GM10248 (cell line): ENCODE results near the gene RPL9.

Experiments
- CTCF ChIA-PET: fragments of 300-600 bp; sonication (Branson Sonifier 250); formaldehyde crosslinking; extraction: SDS; loops from one replicate; lab custom pipeline; 2021; ENCODE audit warnings: antibody characterized with exemption; lab: Yijun Ruan, JAX
- POLR2A ChIA-PET: fragments of 350-650 bp; sonication (Branson Sonifier 250); formaldehyde crosslinking; extraction: SDS; loops from one replicate; lab custom pipeline; 2020; ENCODE audit warnings: antibody characterized with exemption; lab: Yijun Ruan, JAX
- DNase-seq: peaks from one replicate; pipeline ENCODE4 v3.0.0; 2012; ENCODE audit errors: extremely low spot score
- TF ChIP-seq, protein P1 (sequence below): IDR thresholded peaks from 2 replicates; pipeline ENCODE4 v1.5.1; 2012; ENCODE audit warnings: mild to moderate bottlenecking, low read depth; ENCODE audit errors: extremely low read depth, missing control alignments, control extremely low read depth

RPL9 gene

DNA sequence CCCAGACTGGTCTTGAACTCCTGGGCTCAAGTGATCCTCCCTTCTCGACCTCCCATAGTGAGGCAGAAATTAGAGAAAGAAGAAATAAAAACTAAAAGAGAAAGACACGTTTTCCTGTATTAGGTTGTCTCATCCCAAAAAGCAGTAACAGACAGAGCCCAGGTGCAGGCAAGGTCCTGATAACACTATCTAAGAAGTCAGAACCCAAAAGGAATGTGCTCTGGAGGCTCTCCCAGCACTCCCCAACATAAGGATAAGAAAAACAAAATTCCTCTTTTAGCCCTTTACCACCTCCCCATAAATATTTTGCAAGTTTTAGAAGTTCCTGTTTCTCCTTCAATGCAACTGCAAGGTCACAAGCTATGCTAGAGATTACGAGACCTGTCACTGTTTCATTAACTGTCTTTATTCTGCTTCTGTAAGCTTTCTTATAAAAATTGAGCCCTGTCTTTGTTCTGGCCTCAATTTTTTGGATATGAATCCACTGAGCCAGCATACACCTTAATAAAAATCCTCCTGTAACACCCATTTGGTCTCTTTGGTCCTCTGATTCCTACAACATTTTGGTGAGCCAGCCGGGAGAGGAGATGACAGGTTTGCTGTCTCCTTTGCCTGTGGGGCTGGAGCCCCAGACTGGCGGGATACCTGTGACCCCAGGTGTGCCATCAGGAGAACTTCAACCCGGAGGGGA, 26.0 kb upstream of the RPL9 start:
- ChIA-PET POLR2A (no interaction called here), CTCF (interaction anchor here (0.8 kb wide), 1 partner anchor 16 kb away, joined by 3 read pairs; no protein-coding TSS in a partner anchor)
- DNase-seq = no peak
- TF ChIP-seq, protein P1, sequence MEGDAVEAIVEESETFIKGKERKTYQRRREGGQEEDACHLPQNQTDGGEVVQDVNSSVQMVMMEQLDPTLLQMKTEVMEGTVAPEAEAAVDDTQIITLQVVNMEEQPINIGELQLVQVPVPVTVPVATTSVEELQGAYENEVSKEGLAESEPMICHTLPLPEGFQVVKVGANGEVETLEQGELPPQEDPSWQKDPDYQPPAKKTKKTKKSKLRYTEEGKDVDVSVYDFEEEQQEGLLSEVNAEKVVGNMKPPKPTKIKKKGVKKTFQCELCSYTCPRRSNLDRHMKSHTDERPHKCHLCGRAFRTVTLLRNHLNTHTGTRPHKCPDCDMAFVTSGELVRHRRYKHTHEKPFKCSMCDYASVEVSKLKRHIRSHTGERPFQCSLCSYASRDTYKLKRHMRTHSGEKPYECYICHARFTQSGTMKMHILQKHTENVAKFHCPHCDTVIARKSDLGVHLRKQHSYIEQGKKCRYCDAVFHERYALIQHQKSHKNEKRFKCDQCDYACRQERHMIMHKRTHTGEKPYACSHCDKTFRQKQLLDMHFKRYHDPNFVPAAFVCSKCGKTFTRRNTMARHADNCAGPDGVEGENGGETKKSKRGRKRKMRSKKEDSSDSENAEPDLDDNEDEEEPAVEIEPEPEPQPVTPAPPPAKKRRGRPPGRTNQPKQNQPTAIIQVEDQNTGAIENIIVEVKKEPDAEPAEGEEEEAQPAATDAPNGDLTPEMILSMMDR = no peak

DNA sequence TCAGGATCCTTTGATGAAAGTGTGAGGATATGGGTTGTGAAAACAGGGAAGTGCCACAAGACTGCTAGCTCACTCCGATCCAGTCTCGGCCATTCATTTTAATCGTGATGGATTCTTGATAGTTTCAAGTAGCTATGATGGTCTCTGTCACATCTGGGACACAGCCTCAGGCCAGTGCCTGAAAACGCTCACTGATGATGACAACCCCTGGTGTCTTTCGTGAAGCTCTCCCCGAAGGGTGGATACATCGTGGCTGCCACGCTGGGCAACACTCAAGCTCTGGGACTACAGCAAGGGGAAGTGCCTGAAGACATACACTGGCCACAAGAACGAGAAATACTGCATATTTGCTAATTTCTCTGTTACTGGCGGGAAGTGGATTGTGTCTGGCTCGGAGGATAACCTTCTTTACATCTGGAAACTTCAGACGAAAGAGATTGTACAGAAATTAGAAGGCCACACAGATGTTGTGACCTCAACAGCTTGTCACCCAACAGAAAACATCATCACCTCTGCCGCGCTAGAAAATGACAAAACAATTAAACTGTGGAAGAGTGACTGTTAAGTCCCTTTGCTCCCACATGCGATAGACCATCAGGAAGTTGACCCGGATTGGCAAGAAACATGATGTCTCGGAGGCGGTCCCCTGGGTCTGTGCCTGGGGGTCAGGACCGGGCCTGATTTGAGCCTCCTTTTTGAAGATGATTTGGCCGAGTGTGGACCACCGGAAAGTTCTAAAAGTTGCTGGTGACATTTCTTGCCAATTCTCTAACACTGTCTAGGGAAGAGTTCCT, 22.4 kb upstream of the RPL9 start:
- DNase-seq = no peak
- TF ChIP-seq, protein P1 = no peak
- ChIA-PET POLR2A (no interaction called here), CTCF (interaction anchor here (1.8 kb wide), 1 partner anchor 12 kb away, joined by 8 read pairs; no protein-coding TSS in a partner anchor)

DNA sequence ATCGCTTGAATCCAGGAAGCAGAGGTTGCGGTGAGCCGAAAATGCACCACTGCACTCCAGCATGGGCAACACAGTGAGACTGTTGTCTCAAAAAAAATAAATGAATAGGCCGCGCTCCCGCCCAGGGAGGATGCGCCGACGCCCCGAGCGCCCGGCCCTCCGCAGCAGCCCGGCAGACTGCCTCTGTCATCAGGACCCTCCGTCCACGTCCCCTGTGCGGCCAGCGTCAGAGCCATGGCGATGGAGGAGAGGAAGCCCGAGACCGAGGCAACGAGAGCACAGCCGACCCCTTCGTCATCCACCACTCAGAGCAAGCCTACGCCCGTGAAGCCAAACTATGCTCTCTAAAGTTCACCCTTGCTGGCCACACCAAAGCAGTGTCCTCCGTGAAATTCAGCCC, 21.5 kb upstream of the RPL9 start:
- TF ChIP-seq, protein P1 = no peak
- ChIA-PET CTCF (no interaction called here), POLR2A (no interaction called here)
- no peak for DNase-seq

DNA sequence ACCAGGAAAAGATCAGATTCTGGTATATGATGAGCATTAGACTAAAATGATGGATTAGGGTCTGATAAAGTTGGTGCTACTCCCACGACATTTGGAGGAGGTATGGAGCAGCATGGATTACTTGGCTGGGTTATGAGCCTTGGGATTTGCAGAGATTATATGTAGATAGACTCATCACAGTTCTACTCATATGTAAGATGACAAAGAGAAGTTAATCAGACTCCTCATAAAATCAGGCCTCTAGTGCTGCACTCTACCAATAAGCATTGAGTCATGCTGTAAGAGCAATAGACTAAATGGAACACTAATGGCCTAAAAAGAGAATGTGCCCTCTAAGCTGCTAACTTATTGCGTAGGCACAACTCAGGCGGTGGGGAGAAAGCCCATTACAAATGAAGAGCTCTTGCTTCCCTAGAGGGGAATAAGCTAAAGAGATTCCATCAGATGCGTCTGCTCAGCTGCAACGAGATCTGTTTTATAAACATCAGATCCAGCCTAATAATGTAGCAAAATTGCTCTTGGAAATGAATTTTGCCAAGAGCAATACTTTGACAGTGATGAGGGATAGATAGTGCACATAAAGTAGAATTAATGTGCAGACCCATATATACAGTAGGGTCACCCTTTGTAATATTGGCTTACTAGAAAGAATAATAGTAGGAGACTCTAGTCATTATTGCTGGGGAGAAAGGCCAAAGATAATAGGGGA, 17.6 kb upstream of the RPL9 start:
- DNase-seq = no peak
- POLR2A ChIA-PET = no interaction called here
- TF ChIP-seq, protein P1 = no peak
- CTCF ChIA-PET = interaction anchor here (1.0 kb wide), 1 partner anchor 10 kb away, joined by 4 read pairs; no protein-coding TSS in a partner anchor

DNA sequence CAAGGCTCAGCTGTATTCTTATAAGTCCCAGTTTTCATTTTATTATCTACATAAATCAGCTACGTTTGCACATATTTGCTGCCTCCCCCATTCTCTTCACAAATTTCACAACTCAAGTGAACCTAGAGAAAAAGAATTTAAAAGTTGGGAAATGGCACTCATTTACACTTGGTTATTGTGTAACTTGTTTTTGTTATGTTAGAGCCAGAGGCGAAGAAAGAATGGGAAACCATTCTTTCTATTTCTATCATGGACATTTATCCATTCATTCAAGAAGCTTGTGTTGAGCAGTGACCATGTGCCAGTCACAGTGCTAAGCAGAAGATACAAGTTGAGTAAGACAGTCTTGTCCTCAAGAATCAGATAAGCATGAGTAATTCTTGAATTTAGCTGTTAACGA, 13.7 kb upstream of the RPL9 start:
- no peak for DNase-seq
- TF ChIP-seq, protein P1 = no peak
- CTCF ChIA-PET = interaction anchor here (0.9 to 1.5 kb wide), 3 partner anchors 10 to 13 kb away, joined by 3 to 5 read pairs (median 3); no protein-coding TSS in a partner anchor
- POLR2A ChIA-PET = no interaction called here

DNA sequence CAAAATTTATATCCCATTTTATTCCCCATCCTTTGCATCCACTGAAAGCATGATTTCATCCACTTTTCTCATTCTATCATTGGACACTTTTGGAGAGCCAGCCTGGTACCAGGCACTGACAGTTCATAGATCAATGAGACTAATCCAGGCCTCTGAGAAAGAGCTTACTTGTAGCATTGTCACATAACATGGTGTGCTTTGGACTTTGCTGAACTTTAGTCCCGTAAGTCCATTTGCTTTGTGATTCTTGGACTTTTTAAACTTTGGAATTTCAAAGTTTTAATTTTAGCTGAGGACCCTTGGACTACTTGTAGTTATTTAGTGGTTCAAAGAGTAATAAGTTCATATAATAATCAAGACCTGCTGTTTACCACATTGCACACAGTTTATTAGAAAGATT, 11.7 kb upstream of the RPL9 start:
- ChIA-PET CTCF (interaction anchor here (1.1 to 2.7 kb wide), 3 partner anchors 11 to 839 kb away, joined by 3 to 24 read pairs (median 10); partner anchors contain the start of genes LIAS, RPL9 and SMIM14), POLR2A (no interaction called here)
- TF ChIP-seq, protein P1 = no peak
- no peak for DNase-seq
